Measurements from ENCODE around the gene HADHA.

- no peak for TF ChIP-seq EZH2phosphoT487 (IDR thresholded peaks at IDR 0.05; ENCODE audit: low read length)
- TF ChIP-seq, protein P1, sequence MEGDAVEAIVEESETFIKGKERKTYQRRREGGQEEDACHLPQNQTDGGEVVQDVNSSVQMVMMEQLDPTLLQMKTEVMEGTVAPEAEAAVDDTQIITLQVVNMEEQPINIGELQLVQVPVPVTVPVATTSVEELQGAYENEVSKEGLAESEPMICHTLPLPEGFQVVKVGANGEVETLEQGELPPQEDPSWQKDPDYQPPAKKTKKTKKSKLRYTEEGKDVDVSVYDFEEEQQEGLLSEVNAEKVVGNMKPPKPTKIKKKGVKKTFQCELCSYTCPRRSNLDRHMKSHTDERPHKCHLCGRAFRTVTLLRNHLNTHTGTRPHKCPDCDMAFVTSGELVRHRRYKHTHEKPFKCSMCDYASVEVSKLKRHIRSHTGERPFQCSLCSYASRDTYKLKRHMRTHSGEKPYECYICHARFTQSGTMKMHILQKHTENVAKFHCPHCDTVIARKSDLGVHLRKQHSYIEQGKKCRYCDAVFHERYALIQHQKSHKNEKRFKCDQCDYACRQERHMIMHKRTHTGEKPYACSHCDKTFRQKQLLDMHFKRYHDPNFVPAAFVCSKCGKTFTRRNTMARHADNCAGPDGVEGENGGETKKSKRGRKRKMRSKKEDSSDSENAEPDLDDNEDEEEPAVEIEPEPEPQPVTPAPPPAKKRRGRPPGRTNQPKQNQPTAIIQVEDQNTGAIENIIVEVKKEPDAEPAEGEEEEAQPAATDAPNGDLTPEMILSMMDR (IDR thresholded peaks at IDR 0.05; ENCODE audit: low read length), result no peak
Observed at GRCh38 chr2:26157580-26157979, 86.9 kb downstream of the HADHA start.
